Esophagus squamous epithelium (tissue), 5 donors: ENCODE measurements around the gene LASP1NB.

Experiments used
- DNase-seq: peaks from one replicate; lab custom pipeline; 2025; lab: John Stamatoyannopoulos, UW
- H3K27ac ChIP-seq, 4 donors: fragments of 200-600 bp; sonication (generic); one replicate each; pipeline ENCODE4 v1.5.1; 2016 to 2019; ENCODE audit warnings: mild to moderate bottlenecking in 1 of 4
- H3K27me3 ChIP-seq, 4 donors: fragments of 200-600 bp; sonication (generic); 1 replicate in 3 of 4; 2 replicates in 1 of 4; pipeline versions ENCODE4 v1.5.1 to v1.6.0; 2017 to 2021; ENCODE audit warnings: antibody characterized with exemption in 1 of 4
- H3K36me3 ChIP-seq, 3 donors: fragments of 200-600 bp; sonication (generic); one replicate each; pipeline ENCODE4 v1.5.1; 2016 to 2019
- H3K4me1 ChIP-seq, 3 donors: fragments of 200-600 bp; sonication (generic); one replicate each; pipeline ENCODE4 v1.5.1; 2017 to 2019
- H3K4me3 ChIP-seq, 4 donors: fragments of 200-600 bp; sonication (generic); 1 replicate in 3 of 4; 2 replicates in 1 of 4; pipeline ENCODE4 v1.5.1; 2016 to 2019; ENCODE audit warnings: mild to moderate bottlenecking in 2 of 4, moderate library complexity in 1 of 4
- H3K9me3 ChIP-seq, 3 donors: fragments of 200-600 bp; sonication (generic); one replicate each; pipeline ENCODE4 v1.5.1; 2016 to 2019
- CTCF ChIP-seq, 6 experiments: fragments of 450-650 bp in 4 of 6; fragments of 200-600 bp in 2 of 6; sonication (generic) in 2 of 6; IDR thresholded peaks; one replicate each; pipeline ENCODE4 v1.5.1; 2016 to 2019; ENCODE audit warnings: antibody characterized with exemption in 6 of 6, mild to moderate bottlenecking in 4 of 6, moderate library complexity in 4 of 6
- POLR2A ChIP-seq, 4 donors: fragments of 450-650 bp; IDR thresholded peaks; one replicate each; pipeline ENCODE4 v1.6.1; 2017; ENCODE audit warnings: antibody characterized with exemption in 4 of 4, mild to moderate bottlenecking in 4 of 4, moderate library complexity in 3 of 4
- WGBS, 2 donors: methylation state at CpG; one replicate each; pipeline ENCODE4 v1.1.5; 2018; 5-methylcytosine and 5-hydroxymethylcytosine counted together
- intact Hi-C: fragments of 100-400 bp; cut with DNase I; formaldehyde crosslinking; loops from one replicate; pipeline ENCODE4 v1.15.0; 2022
- donor health status: DM: yes; HTN: yes; CAD: no.

Gene LASP1NB

GRCh38 chr17:38892083-38892482 is 33.3 kb upstream of the LASP1NB start:
- no peak overlapping the region for H3K27ac ChIP-seq
- H3K36me3 ChIP-seq = peaks cover 8 to 100% (median 19%) of the 10 kb centered on the region in 3 donors
- no peak for DNase-seq
- H3K9me3 ChIP-seq = no peaks in the 10 kb centered on the region
- peaks cover 22 to 77% (median 36%) of the 10 kb centered on the region in 3 donors for H3K4me1 ChIP-seq
- H3K4me3 ChIP-seq = no peak overlapping the region
- H3K27me3 ChIP-seq = no peaks in the 10 kb centered on the region
- WGBS, 2 donors = 73 to 88% methylated on average over 2 to 3 of the region's 4 CpGs
- no peak for TF ChIP-seq CTCF (IDR thresholded peaks at IDR 0.05)
- TF ChIP-seq POLR2A (IDR thresholded peaks at IDR 0.05) = no peak
- intact Hi-C loops = no loop called here

GRCh38 chr17:38892620-38893019 is 32.8 kb upstream of the LASP1NB start:
- H3K27ac ChIP-seq = no peak overlapping the region
- no peak for DNase-seq

GRCh38 chr17:38893113-38893512 is 32.3 kb upstream of the LASP1NB start:
- H3K27ac ChIP-seq = peak overlapping the region; percentile 11 to 73 (median 66)
- no peaks in the 10 kb centered on the region for H3K9me3 ChIP-seq
- TF ChIP-seq POLR2A (IDR thresholded peaks at IDR 0.05) (no peak), CTCF (IDR thresholded peaks at IDR 0.05) (no peak)
- intact Hi-C loops = no loop called here
- peaks cover 31 to 77% (median 45%) of the 10 kb centered on the region in 3 donors for H3K4me1 ChIP-seq
- H3K36me3 ChIP-seq = peaks cover 8 to 100% (median 19%) of the 10 kb centered on the region in 3 donors
- H3K4me3 ChIP-seq = no peak overlapping the region
- no peak for DNase-seq
- H3K27me3 ChIP-seq = no peaks in the 10 kb centered on the region
- 60 to 77% methylated on average over 2 to 4 of the region's 5 CpGs for WGBS, 2 donors

More at GRCh38 chr17:38892620-38893019, 32.8 kb upstream of the LASP1NB start:
- H3K4me1 ChIP-seq = peaks cover 26 to 77% (median 41%) of the 10 kb centered on the region in 3 donors
- H3K27me3 ChIP-seq = no peaks in the 10 kb centered on the region
- TF ChIP-seq POLR2A (IDR thresholded peaks at IDR 0.05) (no peak), CTCF (IDR thresholded peaks at IDR 0.05) (no peak)
- H3K4me3 ChIP-seq = no peak overlapping the region
- peaks cover 8 to 100% (median 19%) of the 10 kb centered on the region in 3 donors for H3K36me3 ChIP-seq
- 76 to 90% methylated on average over 2 to 7 of the region's 13 CpGs for WGBS, 2 donors
- intact Hi-C loops = no loop called here
- no peaks in the 10 kb centered on the region for H3K9me3 ChIP-seq

- Histone ChIP-seq H3K4me3 (no peak overlapping the region), H3K36me3 (peaks cover 10 to 100% (median 20%) of the 10 kb centered on the region in 3 donors), H3K27ac (peak overlapping the region; percentile 11 to 73 (median 66)), H3K27me3 (no peaks in the 10 kb centered on the region), H3K4me1 (peaks cover 34 to 82% (median 50%) of the 10 kb centered on the region in 3 donors), H3K9me3 (no peaks in the 10 kb centered on the region)
- DNase-seq = no peak
- intact Hi-C loops = no loop called here
- TF ChIP-seq CTCF (IDR thresholded peaks at IDR 0.05) (no peak), POLR2A (IDR thresholded peaks at IDR 0.05) (no peak)
- WGBS, 2 donors = 56 to 60% methylated on average over 1 to 4 of the region's 6 CpGs
These were observed 31.8 kb upstream of the LASP1NB start for GRCh38 chr17:38893607-38894006.

GRCh38 chr17:38894276-38894675 is 31.1 kb upstream of the LASP1NB start:
- WGBS, 2 donors = 62 to 68% methylated on average over 7 of the region's 7 CpGs
- intact Hi-C loops = no loop called here
- H3K27me3 ChIP-seq = no peaks in the 10 kb centered on the region
- no peak for DNase-seq
- H3K4me1 ChIP-seq = peaks cover 40 to 89% (median 56%) of the 10 kb centered on the region in 3 donors
- no peak overlapping the region for H3K4me3 ChIP-seq
- no peak for TF ChIP-seq POLR2A (IDR thresholded peaks at IDR 0.05)
- no peak for TF ChIP-seq CTCF (IDR thresholded peaks at IDR 0.05)
- peak overlapping the region; percentile 11 to 73 (median 66) for H3K27ac ChIP-seq
- no peaks in the 10 kb centered on the region for H3K9me3 ChIP-seq
- H3K36me3 ChIP-seq = peaks cover 16 to 100% (median 27%) of the 10 kb centered on the region in 3 donors
